Activated naive CD4-positive, alpha-beta T cell treated with anti-CD3 and anti-CD28 coated beads for 36 hours (primary cell): ENCODE measurements around the gene MYOD1. TPM values are rescaled to one million over a fixed set of nuclear protein-coding genes. Genes with fewer than 3 reads are reported as not detected.

Experiments used
- CTCF ChIA-PET: fragments of 350-600 bp; sonication (Branson Sonifier 250); formaldehyde crosslinking; loops from one replicate; lab custom pipeline; 2021; ENCODE audit warnings: antibody characterized with exemption; lab: Charles Lee
- DNase-seq: peaks from one replicate; pipeline ENCODE4 v3.0.0-alpha.2; 2020
- H3K27ac Mint-ChIP-seq: one replicate; pipeline ENCODE4 v1.8.0; 2021; ENCODE audit warnings: mild to moderate bottlenecking, mixed read lengths
- H3K27me3 Mint-ChIP-seq: one replicate; pipeline ENCODE4 v1.8.0; 2021; ENCODE audit warnings: low read depth, mixed read lengths
- H3K36me3 Mint-ChIP-seq: one replicate; pipeline ENCODE4 v1.8.0; 2021; ENCODE audit warnings: low read depth, mixed read lengths
- H3K4me1 Mint-ChIP-seq: one replicate; pipeline ENCODE4 v1.8.0; 2021; ENCODE audit warnings: low read depth, mixed read lengths
- H3K4me3 Mint-ChIP-seq: one replicate; pipeline ENCODE4 v1.8.0; 2021; ENCODE audit warnings: mild to moderate bottlenecking, moderate library complexity, mixed read lengths
- H3K9me3 Mint-ChIP-seq: one replicate; pipeline ENCODE4 v1.8.0; 2021; ENCODE audit warnings: mixed read lengths
- intact Hi-C: fragments of 100-400 bp; cut with micrococcal nuclease; formaldehyde crosslinking; loops from one replicate; pipeline ENCODE4 v1.15.1; 2023
- total RNA-seq, 2 experiments: library from RNA; stranded (reverse); gene quantifications; one replicate each; pipeline ENCODE4 v1.2.3, GENCODE V29; 2021

MYOD1 gene
- total RNA-seq, 2 experiments from 2014 or later: not detected

- DNase-seq: no peak
- no peak overlapping the region for H3K4me3 Mint-ChIP-seq
- CTCF ChIA-PET: interaction anchor here (0.6 to 3.2 kb wide), 19 partner anchors 10 to 385 kb away, joined by 3 to 100 read pairs (median 6); partner anchors contain the start of gene MYOD1
- no peaks in the 10 kb centered on the region for H3K36me3 Mint-ChIP-seq
- no peaks in the 10 kb centered on the region for H3K9me3 Mint-ChIP-seq
- peaks cover 5% of the 10 kb centered on the region for H3K4me1 Mint-ChIP-seq
- peaks cover 45% of the 10 kb centered on the region for H3K27me3 Mint-ChIP-seq
- H3K27ac Mint-ChIP-seq: no peak overlapping the region
- intact Hi-C loops: loop anchor here (1.0 to 10.0 kb wide), 3 partner anchors 131 to 365 kb away; partner anchors contain the start of gene KCNJ11
Measured at GRCh38 chr11:17730137-17730536, 10.8 kb downstream of the MYOD1 start.

GRCh38 chr11:17730608-17731462, 11.5 kb downstream of the MYOD1 start:
- intact Hi-C loops: loop anchor here (1.0 to 10.0 kb wide), 5 partner anchors 132 to 364 kb away; partner anchors contain the start of gene KCNJ11
- Mint-ChIP-seq H3K4me3 (no peak overlapping the region), H3K9me3 (no peaks in the 10 kb centered on the region), H3K27me3 (peaks cover 43% of the 10 kb centered on the region), H3K36me3 (no peaks in the 10 kb centered on the region), H3K4me1 (peaks cover 5% of the 10 kb centered on the region), H3K27ac (no peak overlapping the region)
- peak; percentile 80 for DNase-seq
- CTCF ChIA-PET: interaction anchor here (0.6 to 3.2 kb wide), 51 partner anchors 10 to 473 kb away, joined by 3 to 100 read pairs (median 4); partner anchors contain the start of genes MYOD1 and SAAL1

DNA sequence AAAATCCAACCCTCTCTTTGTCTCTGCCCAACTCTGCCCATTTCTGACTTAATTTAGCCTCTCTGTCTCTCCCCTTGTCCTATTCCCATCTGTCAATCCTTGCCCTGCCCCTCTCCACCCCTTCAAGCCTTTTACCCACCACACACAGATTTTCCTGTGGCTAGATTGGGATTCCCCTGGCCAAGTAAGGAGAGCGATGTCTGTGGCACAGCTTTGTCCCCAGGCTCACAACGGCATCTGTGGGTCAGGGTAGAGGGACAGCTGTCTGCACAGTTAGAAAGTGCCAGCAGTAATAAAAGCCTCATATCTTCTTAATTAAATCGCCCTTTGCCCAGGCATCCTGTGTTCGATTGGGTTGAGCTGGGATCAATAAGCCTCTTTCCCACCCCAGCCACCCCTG, 13.9 kb downstream of the MYOD1 start:
- Mint-ChIP-seq H3K27ac (no peak overlapping the region), H3K4me1 (peaks cover 7% of the 10 kb centered on the region), H3K9me3 (no peaks in the 10 kb centered on the region), H3K36me3 (no peaks in the 10 kb centered on the region), H3K4me3 (no peak overlapping the region), H3K27me3 (peaks cover 60% of the 10 kb centered on the region)
- no peak for DNase-seq
- CTCF ChIA-PET: interaction anchor here (1.0 to 3.0 kb wide), 4 partner anchors 15 to 249 kb away, joined by 3 to 15 read pairs (median 4); no protein-coding TSS in a partner anchor
- intact Hi-C loops: loop anchor here (10.0 kb wide), 2 partner anchors 348 to 362 kb away; partner anchors contain the start of gene KCNJ11

DNA sequence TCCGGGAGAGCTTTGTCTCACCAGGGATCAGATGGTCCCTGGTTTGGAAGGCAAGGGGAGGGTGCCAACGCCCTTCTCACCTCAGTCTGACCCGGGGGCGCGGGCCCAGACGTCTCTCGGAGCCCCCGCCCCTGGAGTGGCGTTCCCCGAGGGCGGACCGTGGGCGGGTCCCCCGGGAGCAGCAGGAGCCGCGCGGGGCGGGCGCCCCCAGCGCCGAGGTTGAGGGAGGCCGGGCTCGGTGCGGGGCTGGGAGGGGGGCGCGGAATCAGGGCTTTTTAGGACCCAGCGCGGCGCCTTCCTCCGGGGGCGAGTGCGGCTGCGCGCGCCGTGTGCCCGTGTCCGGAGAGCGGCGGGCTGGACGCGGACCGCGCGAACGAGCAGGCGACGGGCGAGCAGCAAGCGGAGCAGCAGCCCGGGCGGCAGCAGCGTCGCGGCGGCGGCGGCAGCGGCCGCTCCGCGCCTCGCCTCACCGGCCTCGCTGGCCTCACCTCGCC, 15.1 kb downstream of the MYOD1 start, which contains the start of gene KCNC1:
KCNC1 (plus strand) TSS at position 364 of the 494 bp plus-strand sequence. CDS start 1,222 bp downstream, outside the sequence.
- intact Hi-C loops: loop anchor here (10.0 kb wide), 2 partner anchors 350 to 360 kb away; partner anchors contain the start of gene KCNJ11
- Mint-ChIP-seq H3K36me3 (no peaks in the 10 kb centered on the region), H3K9me3 (no peaks in the 10 kb centered on the region), H3K4me3 (peak within 1 kb of the TSS; percentile 21), H3K4me1 (peaks cover 7% of the 10 kb centered on the region), H3K27ac (no peak within 1 kb of the TSS), H3K27me3 (peaks cover 57% of the 10 kb centered on the region)
- no peak for DNase-seq
- CTCF ChIA-PET: interaction anchor here (1.1 to 3.0 kb wide), 3 partner anchors 111 to 248 kb away, joined by 3 to 15 read pairs (median 6); no protein-coding TSS in a partner anchor

GRCh38 chr11:17734986-17735817, 15.8 kb downstream of the MYOD1 start:
- Mint-ChIP-seq H3K9me3 (no peaks in the 10 kb centered on the region), H3K27me3 (peaks cover 52% of the 10 kb centered on the region), H3K27ac (no peak overlapping the region), H3K4me1 (peaks cover 7% of the 10 kb centered on the region), H3K4me3 (no peak overlapping the region), H3K36me3 (no peaks in the 10 kb centered on the region)
- CTCF ChIA-PET: interaction anchor here (1.1 to 3.0 kb wide), 2 partner anchors 110 to 243 kb away, joined by 3 to 15 read pairs; no protein-coding TSS in a partner anchor
- intact Hi-C loops: loop anchor here (10.0 kb wide), 2 partner anchors 350 to 360 kb away; partner anchors contain the start of gene KCNJ11
- DNase-seq: peak; percentile 54

DNA sequence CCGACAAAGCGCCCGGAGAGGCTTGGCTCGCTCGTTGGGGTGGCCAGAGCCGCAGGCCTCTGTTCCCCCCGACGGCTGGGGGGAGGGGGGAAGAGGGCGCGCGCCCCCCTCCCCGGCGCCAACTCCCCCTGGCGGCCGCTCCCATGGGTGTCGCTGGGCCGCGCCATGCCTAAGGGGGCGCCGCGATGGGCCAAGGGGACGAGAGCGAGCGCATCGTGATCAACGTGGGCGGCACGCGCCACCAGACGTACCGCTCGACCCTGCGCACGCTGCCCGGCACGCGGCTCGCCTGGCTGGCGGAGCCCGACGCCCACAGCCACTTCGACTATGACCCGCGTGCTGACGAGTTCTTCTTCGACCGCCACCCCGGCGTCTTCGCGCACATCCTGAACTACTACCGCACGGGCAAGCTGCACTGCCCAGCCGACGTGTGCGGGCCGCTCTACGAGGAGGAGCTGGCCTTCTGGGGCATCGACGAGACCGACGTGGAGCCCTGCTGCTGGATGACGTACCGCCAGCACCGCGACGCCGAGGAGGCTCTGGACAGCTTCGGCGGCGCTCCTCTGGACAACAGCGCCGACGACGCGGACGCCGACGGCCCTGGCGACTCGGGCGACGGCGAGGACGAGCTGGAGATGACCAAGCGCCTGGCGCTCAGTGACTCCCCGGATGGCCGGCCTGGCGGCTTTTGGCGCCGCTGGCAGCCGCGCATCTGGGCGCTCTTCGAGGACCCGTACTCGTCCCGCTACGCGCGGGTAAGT, 16.6 kb downstream of the MYOD1 start:
- H3K9me3 Mint-ChIP-seq: no peaks in the 10 kb centered on the region
- no peaks in the 10 kb centered on the region for H3K36me3 Mint-ChIP-seq
- intact Hi-C loops: loop anchor here (10.0 kb wide), 2 partner anchors 351 to 359 kb away; partner anchors contain the start of gene KCNJ11
- H3K4me1 Mint-ChIP-seq: peaks cover 7% of the 10 kb centered on the region
- peaks cover 49% of the 10 kb centered on the region for H3K27me3 Mint-ChIP-seq
- CTCF ChIA-PET: no interaction called here
- DNase-seq: no peak
- H3K4me3 Mint-ChIP-seq: no peak overlapping the region
- no peak overlapping the region for H3K27ac Mint-ChIP-seq

DNA sequence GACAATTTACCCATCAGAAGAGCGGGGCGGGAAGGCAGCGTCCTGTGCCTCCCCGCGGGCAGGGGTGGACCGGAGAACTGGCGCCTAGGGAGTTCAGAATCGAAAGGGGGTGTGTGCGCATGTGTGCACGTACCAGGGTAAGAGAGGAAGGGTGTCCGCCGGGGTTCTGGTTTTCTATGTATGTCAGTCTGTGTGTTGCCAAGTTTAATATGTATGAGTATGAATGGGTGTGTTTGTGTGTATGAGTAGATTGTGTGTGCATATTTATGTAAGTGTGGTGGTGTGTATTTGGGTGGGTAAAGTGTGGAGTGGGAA, 17.2 kb downstream of the MYOD1 start:
- H3K4me1 Mint-ChIP-seq: peaks cover 7% of the 10 kb centered on the region
- no peak for DNase-seq
- H3K9me3 Mint-ChIP-seq: no peaks in the 10 kb centered on the region
- H3K4me3 Mint-ChIP-seq: no peak overlapping the region
- CTCF ChIA-PET: no interaction called here
- intact Hi-C loops: loop anchor here (10.0 kb wide), 2 partner anchors 352 to 358 kb away; partner anchors contain the start of gene KCNJ11
- H3K27ac Mint-ChIP-seq: no peak overlapping the region
- H3K27me3 Mint-ChIP-seq: peaks cover 48% of the 10 kb centered on the region
- no peaks in the 10 kb centered on the region for H3K36me3 Mint-ChIP-seq

GRCh38 chr11:17736930-17737817, 17.8 kb downstream of the MYOD1 start:
- H3K4me3 Mint-ChIP-seq: no peak overlapping the region
- H3K36me3 Mint-ChIP-seq: no peaks in the 10 kb centered on the region
- no peak overlapping the region for H3K27ac Mint-ChIP-seq
- no peaks in the 10 kb centered on the region for H3K9me3 Mint-ChIP-seq
- intact Hi-C loops: loop anchor here (10.0 kb wide), 2 partner anchors 352 to 358 kb away; partner anchors contain the start of gene KCNJ11
- H3K4me1 Mint-ChIP-seq: peaks cover 7% of the 10 kb centered on the region
- no peak for DNase-seq
- H3K27me3 Mint-ChIP-seq: peaks cover 47% of the 10 kb centered on the region
- CTCF ChIA-PET: no interaction called here

- CTCF ChIA-PET: interaction anchor here (1.3 kb wide), 1 partner anchor 134 kb away, joined by 3 read pairs; no protein-coding TSS in a partner anchor
Measured at GRCh38 chr11:17738151-17738973, 19.0 kb downstream of the MYOD1 start.

More at GRCh38 chr11:17738151-17738973, 19.0 kb downstream of the MYOD1 start:
- no peaks in the 10 kb centered on the region for H3K9me3 Mint-ChIP-seq
- H3K36me3 Mint-ChIP-seq: no peaks in the 10 kb centered on the region
- intact Hi-C loops: loop anchor here (10.0 kb wide), 2 partner anchors 354 to 356 kb away; partner anchors contain the start of gene KCNJ11
- no peak overlapping the region for H3K27ac Mint-ChIP-seq
- H3K4me3 Mint-ChIP-seq: no peak overlapping the region
- no peak for DNase-seq
- H3K27me3 Mint-ChIP-seq: peaks cover 36% of the 10 kb centered on the region
- H3K4me1 Mint-ChIP-seq: peaks cover 7% of the 10 kb centered on the region
